Esophagus (tissue), 2 donors: ENCODE data around the gene PFN2. TPM values are rescaled to one million over a fixed set of nuclear protein-coding genes. Genes with fewer than 3 reads are reported as not detected.
"Not testable (repeated sequence)": the region's sequence is repeated elsewhere in the genome, so short reads cannot be mapped to it uniquely, and the experiment has no call there.

Source experiments
- H3K27ac ChIP-seq, 2 donors: one replicate each; pipeline ENCODE4 v1.5.1; 2013; ENCODE audit warnings: low read depth in 2 of 2, mild to moderate bottlenecking in 2 of 2, inconsistent platforms in 1 of 2, low read length in 1 of 2, moderate library complexity in 1 of 2
- H3K27me3 ChIP-seq, 2 donors: one replicate each; pipeline ENCODE4 v1.6.1; 2013; ENCODE audit warnings: low read length in 2 of 2, control low read depth in 1 of 2, mild to moderate bottlenecking in 1 of 2; ENCODE audit not compliant: insufficient read depth in 2 of 2, control insufficient read depth in 1 of 2
- H3K36me3 ChIP-seq, 2 donors: one replicate each; pipeline ENCODE4 v1.6.1; 2013; ENCODE audit warnings: low read length in 1 of 2; ENCODE audit not compliant: control insufficient read depth in 2 of 2, insufficient read depth in 2 of 2
- H3K4me1 ChIP-seq, 2 donors: one replicate each; pipeline ENCODE4 v1.6.1; 2013; ENCODE audit warnings: low read length in 1 of 2; ENCODE audit not compliant: control insufficient read depth in 2 of 2, insufficient read depth in 2 of 2
- H3K4me3 ChIP-seq, 2 donors: one replicate each; pipeline ENCODE4 v1.5.1; 2013; ENCODE audit warnings: low read length in 2 of 2, mild to moderate bottlenecking in 2 of 2, low read depth in 1 of 2, moderate library complexity in 1 of 2
- H3K9me3 ChIP-seq, 2 donors: one replicate each; pipeline ENCODE4 v1.6.1; 2013; ENCODE audit warnings: mild to moderate bottlenecking in 2 of 2, low read depth in 1 of 2, low read length in 1 of 2, moderate library complexity in 1 of 2; ENCODE audit not compliant: control insufficient read depth in 2 of 2, insufficient read depth in 1 of 2
- WGBS, 2 donors: extraction: QIAGEN DNeasy Blood & Tissue Kit; methylation state at CpG; one replicate each; pipeline ENCODE4 v1.1.7; 2013; 5-methylcytosine and 5-hydroxymethylcytosine counted together
- polyA plus RNA-seq, 2 donors: library from polyadenylated mRNA; stranded (reverse); fragments of 200-250 nt; gene quantifications; one replicate each; pipeline ENCODE4 v1.2.3, GENCODE V29; 2013
- donor health status: healthy with polysubstance abuse.
- donor health status: Bipolar disorder and iron deficiency.

PFN2 gene
- polyA plus RNA-seq, 2 donors: 10.7 to 20.0 TPM

GRCh38 chr3:149957361-149958125 is 13.2 kb downstream of the PFN2 start:
- H3K27ac ChIP-seq: no peak overlapping the region
- no peaks in the 10 kb centered on the region for H3K27me3 ChIP-seq
- WGBS, 2 donors: 93 to 98% methylated on average over 3 of the region's 3 CpGs
- no peak overlapping the region for H3K4me3 ChIP-seq
- no peaks in the 10 kb centered on the region for H3K9me3 ChIP-seq
- H3K4me1 ChIP-seq: no peaks in the 10 kb centered on the region
- no peaks in the 10 kb centered on the region for H3K36me3 ChIP-seq

GRCh38 chr3:149955449-149955848 is 15.2 kb downstream of the PFN2 start:
- Histone ChIP-seq H3K36me3 (no peaks in the 10 kb centered on the region), H3K4me1 (no peaks in the 10 kb centered on the region), H3K4me3 (no peak overlapping the region), H3K9me3 (no peaks in the 10 kb centered on the region), H3K27me3 (no peaks in the 10 kb centered on the region), H3K27ac (no peak overlapping the region)
- 75 to 79% methylated on average over 2 of the region's 2 CpGs for WGBS, 2 donors

DNA sequence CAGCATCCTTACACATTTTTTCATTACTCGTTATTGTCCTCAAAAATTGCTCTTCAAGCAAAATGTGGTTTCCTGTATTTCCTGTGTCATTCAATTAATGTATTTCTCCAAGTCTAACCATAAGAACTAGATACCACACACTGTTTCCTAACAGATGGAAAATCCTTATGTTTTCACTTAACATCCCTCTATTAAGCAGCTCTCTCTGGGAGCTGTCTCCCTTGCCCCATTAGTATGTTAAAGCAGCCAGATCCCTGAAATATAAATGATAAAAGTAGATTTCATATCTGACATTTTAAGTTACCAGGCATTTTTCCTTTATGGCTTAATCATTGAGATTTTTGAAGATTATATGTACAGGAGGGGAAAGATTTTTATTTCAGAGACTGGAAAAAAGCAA is 15.9 kb downstream of the PFN2 start:
- no peaks in the 10 kb centered on the region for H3K27me3 ChIP-seq
- WGBS, 2 donors: 58 to 71% methylated on average over 1 of the region's 1 CpG

GRCh38 chr3:149949181-149949580 is 21.5 kb downstream of the PFN2 start:
- no peak overlapping the region for H3K4me3 ChIP-seq
- H3K27ac ChIP-seq: no peak overlapping the region
- 95 to 100% methylated on average over 2 of the region's 2 CpGs for WGBS, 2 donors
- H3K27me3 ChIP-seq: no peaks in the 10 kb centered on the region
- no peaks in the 10 kb centered on the region for H3K36me3 ChIP-seq
- no peaks in the 10 kb centered on the region for H3K4me1 ChIP-seq
- peaks cover 0 to 2% of the 10 kb centered on the region in 2 donors for H3K9me3 ChIP-seq

More for the DNA sequence above, 15.9 kb downstream of the PFN2 start:
- no peaks in the 10 kb centered on the region for H3K4me1 ChIP-seq
- no peaks in the 10 kb centered on the region for H3K36me3 ChIP-seq
- no peak overlapping the region for H3K4me3 ChIP-seq
- no peak overlapping the region for H3K27ac ChIP-seq
- H3K9me3 ChIP-seq: no peaks in the 10 kb centered on the region

- Histone ChIP-seq H3K9me3 (peaks cover 0 to 2% of the 10 kb centered on the region in 2 donors), H3K4me3 (no peak overlapping the region), H3K27ac (no peak overlapping the region), H3K4me1 (no peaks in the 10 kb centered on the region), H3K36me3 (peaks cover 0 to 3% of the 10 kb centered on the region in 2 donors), H3K27me3 (no peaks in the 10 kb centered on the region)
- 95 to 96% methylated on average over 7 of the region's 7 CpGs for WGBS, 2 donors
These were observed 23.5 kb downstream of the PFN2 start for GRCh38 chr3:149947231-149947630.

- H3K27me3 ChIP-seq, H3K36me3 ChIP-seq, H3K4me1 ChIP-seq, H3K27ac ChIP-seq, H3K4me3 ChIP-seq, H3K9me3 ChIP-seq: not testable (repeated sequence)
- WGBS, 2 donors: 94 to 99% methylated on average over 3 of the region's 3 CpGs
These were observed 26.7 kb downstream of the PFN2 start for GRCh38 chr3:149943966-149944365.

GRCh38 chr3:149942409-149942808 is 28.3 kb downstream of the PFN2 start:
- Histone ChIP-seq H3K27me3 (no peaks in the 10 kb centered on the region), H3K9me3 (peaks cover 0 to 2% of the 10 kb centered on the region in 2 donors), H3K4me3 (no peak overlapping the region), H3K4me1 (no peaks in the 10 kb centered on the region), H3K27ac (no peak overlapping the region), H3K36me3 (peaks cover 0 to 3% of the 10 kb centered on the region in 2 donors)

DNA sequence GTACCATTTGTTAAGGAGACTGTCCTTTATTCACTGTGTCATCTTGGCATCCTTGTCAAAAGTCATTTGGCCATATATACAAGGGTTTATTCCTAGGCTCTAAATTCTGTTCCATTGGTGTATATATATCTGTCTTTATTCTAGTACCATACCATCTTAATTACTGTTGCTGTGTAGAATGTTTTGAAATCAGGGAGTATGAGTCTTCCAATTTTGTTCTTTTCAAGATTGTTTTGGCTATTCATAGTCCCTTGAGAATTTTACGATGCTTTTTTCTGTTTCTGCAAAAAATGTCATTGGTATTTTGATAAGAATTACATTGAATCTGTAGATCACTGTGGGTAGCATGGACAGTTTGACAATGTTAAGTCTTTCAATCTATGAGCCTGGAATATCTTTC is 28.7 kb downstream of the PFN2 start:
- H3K4me1 ChIP-seq: no peaks in the 10 kb centered on the region
- H3K9me3 ChIP-seq: peaks cover 0 to 2% of the 10 kb centered on the region in 2 donors
- H3K27me3 ChIP-seq: no peaks in the 10 kb centered on the region
- 90 to 91% methylated on average over 1 of the region's 1 CpG for WGBS, 2 donors
- peaks cover 0 to 3% of the 10 kb centered on the region in 2 donors for H3K36me3 ChIP-seq
- H3K4me3 ChIP-seq: no peak overlapping the region
- H3K27ac ChIP-seq: no peak overlapping the region

DNA sequence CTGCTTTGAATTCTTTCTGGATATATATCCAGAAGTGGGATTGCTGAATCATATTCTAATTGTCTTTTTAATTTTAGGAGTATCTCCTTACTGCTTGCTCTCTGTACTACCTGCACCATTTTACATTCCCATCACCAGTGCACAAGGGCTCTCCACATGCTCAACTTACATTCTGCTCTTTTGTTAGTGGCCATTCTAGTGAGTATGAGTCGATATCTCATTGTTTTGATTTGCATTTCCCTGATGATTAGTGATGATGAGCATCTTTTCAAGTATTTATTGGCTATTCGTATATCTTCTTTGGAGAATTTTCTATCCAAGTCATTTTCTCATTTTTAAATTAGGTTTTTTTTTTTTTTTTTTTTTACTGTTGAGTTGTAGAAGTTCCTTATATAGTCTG is 29.5 kb downstream of the PFN2 start:
- Histone ChIP-seq H3K4me1 (no peaks in the 10 kb centered on the region), H3K27me3 (no peaks in the 10 kb centered on the region), H3K27ac (no peak overlapping the region), H3K4me3 (no peak overlapping the region), H3K36me3 (peaks cover 0 to 3% of the 10 kb centered on the region in 2 donors), H3K9me3 (peaks cover 0 to 2% of the 10 kb centered on the region in 2 donors)
- 94 to 98% methylated on average over 2 of the region's 2 CpGs for WGBS, 2 donors

- 93 to 94% methylated on average over 3 of the region's 3 CpGs for WGBS, 2 donors
- not testable (repeated sequence) for H3K27me3 ChIP-seq, H3K9me3 ChIP-seq, H3K27ac ChIP-seq, H3K4me1 ChIP-seq, H3K36me3 ChIP-seq, H3K4me3 ChIP-seq
These were observed 32.2 kb downstream of the PFN2 start for GRCh38 chr3:149938392-149939055.
